Adrenal gland (tissue), 12 donors: ENCODE data around the gene SERPINA6. TPM values are rescaled to one million over a fixed set of nuclear protein-coding genes. Genes with fewer than 3 reads are reported as not detected.
"Not testable (repeated sequence)": the region's sequence is repeated elsewhere in the genome, so short reads cannot be mapped to it uniquely, and the experiment has no call there.

Experiments
- DNase-seq, 7 donors: peaks; one replicate each; pipeline ENCODE4 v3.0.0-alpha.2; 2019 to 2020
- H3K27ac ChIP-seq, 5 donors: fragments of 200-600 bp; sonication (generic) in 4 of 5; 1 replicate in 3 of 5; 2 replicates in 2 of 5; pipeline versions ENCODE4 v1.5.1 to v1.8.0; 2016 to 2020; ENCODE audit warnings: mild to moderate bottlenecking in 1 of 5
- H3K27me3 ChIP-seq: fragments of 200-600 bp; 2 replicates; pipeline ENCODE4 v1.8.0; 2021
- H3K36me3 ChIP-seq, 2 donors: fragments of 200-600 bp; replicated peaks in 1 of 2; 1 replicate in 1 of 2; 2 replicates in 1 of 2; pipeline versions ENCODE4 v1.5.1 to v1.8.0; 2018 to 2022
- H3K4me1 ChIP-seq, 2 donors: fragments of 200-600 bp; replicated peaks in 1 of 2; 1 replicate in 1 of 2; 2 replicates in 1 of 2; pipeline versions ENCODE4 v1.5.1 to v1.8.0; 2018 to 2021
- H3K4me3 ChIP-seq, 4 donors: fragments of 200-600 bp; sonication (generic) in 3 of 4; one replicate each; pipeline ENCODE4 v1.5.1; 2016 to 2018
- H3K9me3 ChIP-seq, 3 donors: fragments of 200-600 bp; sonication (generic) in 1 of 3; replicated peaks in 1 of 3; 1 replicate in 2 of 3; 2 replicates in 1 of 3; pipeline versions ENCODE4 v1.5.1 to v1.8.0; 2016 to 2021
- CTCF ChIP-seq, 6 experiments: fragments of 450-650 bp in 4 of 6; fragments of 200-600 bp in 2 of 6; sonication (generic) in 1 of 6; IDR thresholded peaks; 1 replicate in 5 of 6; 2 replicates in 1 of 6; pipeline versions ENCODE4 v1.5.1 to v1.8.0; 2016 to 2021; ENCODE audit warnings: antibody characterized with exemption in 6 of 6, mild to moderate bottlenecking in 2 of 6, moderate library complexity in 1 of 6
- POLR2A ChIP-seq, 2 donors: fragments of 450-650 bp; IDR thresholded peaks; one replicate each; pipeline ENCODE4 v1.6.1; 2017; ENCODE audit warnings: antibody characterized with exemption in 2 of 2, mild to moderate bottlenecking in 2 of 2, moderate library complexity in 1 of 2
- WGBS, 4 donors: extraction: QIAGEN DNeasy Blood & Tissue Kit in 2 of 4; methylation state at CpG; one replicate each; pipeline versions ENCODE4 v1.1.5 to v1.1.7; 2013 to 2017; 5-methylcytosine and 5-hydroxymethylcytosine counted together
- intact Hi-C, 2 donors: fragments of 100-400 bp; cut with DNase I; formaldehyde crosslinking; loops; one replicate each; pipeline versions ENCODE4 v1.14.1 to v1.15.0; 2022 to 2023
- polyA plus RNA-seq, 3 donors: library from polyadenylated mRNA; stranded (reverse); fragments of 200-250 nt in 2 of 3; fragments of 350-450 nt in 1 of 3; fragmentation: Illumina TruSeq in 1 of 3; extraction: RNeasy Lipid Tissue Mini Kit (QIAGEN cat#74804) in 1 of 3; gene quantifications; one replicate each; pipeline ENCODE4 v1.2.3, GENCODE V29; 2013 to 2014
- total RNA-seq, 9 donors: library from RNA; depleted of rRNA in 4 of 9; stranded (reverse); fragments of >200 nt in 4 of 9; fragments of 120-200 nt in 1 of 9; fragmentation: NEBNext Ultra II Directional in 1 of 9; extraction: Animal tissue kit (Norgen Biotek cat#: 25700) in 1 of 9; gene quantifications; one replicate each; pipeline versions ENCODE4 v1.1.0 to v1.2.4, GENCODE V29; 2013 to 2023
- donor health status: healthy with polysubstance abuse.
- donor health status: Bipolar disorder and iron deficiency.
- donor health status: DM: yes; HTN: yes; CAD: no.
- donor health status: DM: no; HTN: no; CAD: no.
- donor health status: DM: no; HTN: no; CAD: no.
- donor health status: DM: yes; HTN: yes; CAD: no.

The SERPINA6 gene
- total and polyA plus RNA-seq, 12 donors = 0.09 TPM; not detected in 11

GRCh38 chr14:94284221-94284620, 38.9 kb downstream of the SERPINA6 start:
- Histone ChIP-seq H3K9me3 (no peaks in the 10 kb centered on the region), H3K4me3 (no peak overlapping the region), H3K27ac (no peak overlapping the region), H3K36me3 (no peaks in the 10 kb centered on the region), H3K27me3 (no peaks in the 10 kb centered on the region), H3K4me1 (no peaks in the 10 kb centered on the region)
- intact Hi-C loops = no loop called here
- TF ChIP-seq POLR2A (IDR thresholded peaks at IDR 0.05) (no peak), CTCF (IDR thresholded peaks at IDR 0.05) (no peak)
- 71 to 90% (median 75%) methylated on average over 2 of the region's 2 CpGs for WGBS, 4 donors
- DNase-seq = no peak

DNA sequence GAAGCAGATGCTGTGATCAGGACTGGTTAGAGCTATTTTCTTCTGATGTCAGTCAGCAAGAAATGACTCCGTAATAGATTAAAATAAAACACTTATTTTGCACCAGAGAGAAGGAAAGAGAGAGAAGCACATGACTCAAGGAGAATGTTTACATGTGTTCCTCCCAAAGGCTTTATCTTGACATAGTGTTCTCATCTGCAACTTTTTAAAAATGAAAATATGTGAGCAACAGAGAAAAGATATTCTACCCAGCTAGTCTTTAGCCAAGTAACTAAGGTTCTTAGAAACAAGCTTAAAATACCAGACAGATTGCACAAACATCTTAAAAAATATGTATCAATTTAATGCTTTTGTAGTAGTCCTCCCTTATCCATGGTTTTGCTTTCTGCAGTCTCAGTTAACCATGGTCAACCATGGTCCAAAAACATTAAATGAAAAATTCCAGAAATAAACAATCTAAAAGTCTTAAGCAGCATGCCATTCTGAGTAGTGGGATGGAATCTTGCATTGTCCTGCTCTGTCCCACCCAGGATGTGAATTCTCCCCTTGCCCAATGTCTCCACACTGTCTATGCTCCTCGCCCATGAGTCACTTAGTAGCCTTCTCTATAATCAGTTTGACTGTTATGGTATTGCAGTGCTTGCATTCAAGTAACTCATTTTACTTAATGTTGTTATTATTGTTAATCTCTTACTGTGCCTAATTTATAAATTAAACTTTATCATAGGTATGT, 40.0 kb downstream of the SERPINA6 start:
- no peaks in the 10 kb centered on the region for H3K4me1 ChIP-seq
- 78 to 86% (median 84%) methylated on average over 2 of the region's 2 CpGs for WGBS, 4 donors
- no peak overlapping the region for H3K27ac ChIP-seq
- no peaks in the 10 kb centered on the region for H3K27me3 ChIP-seq
- H3K36me3 ChIP-seq = no peaks in the 10 kb centered on the region
- TF ChIP-seq CTCF (IDR thresholded peaks at IDR 0.05) = no peak
- TF ChIP-seq POLR2A (IDR thresholded peaks at IDR 0.05) = no peak
- DNase-seq = no peak
- no peak overlapping the region for H3K4me3 ChIP-seq
- intact Hi-C loops = no loop called here
- H3K9me3 ChIP-seq = no peaks in the 10 kb centered on the region

DNA sequence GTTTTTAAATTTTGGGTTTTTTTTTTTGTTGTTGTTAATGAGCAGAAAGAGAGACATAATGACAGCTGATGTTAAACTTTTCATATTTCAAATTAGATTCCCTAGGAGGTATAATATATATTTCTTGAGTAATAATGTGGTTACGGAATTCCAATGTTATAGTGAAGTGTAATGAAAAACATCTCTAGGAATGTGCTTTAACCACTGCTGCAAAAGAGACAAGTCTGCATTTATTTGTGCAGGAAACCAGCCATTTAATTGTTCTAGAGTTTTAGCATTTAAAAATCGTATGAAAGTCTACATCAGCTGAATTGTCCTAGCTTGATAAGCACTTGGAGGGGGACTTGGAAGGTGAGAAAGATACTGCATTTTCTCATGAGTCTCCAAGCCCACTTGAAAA, 44.4 kb downstream of the SERPINA6 start:
- Histone ChIP-seq H3K4me3 (no peak overlapping the region), H3K9me3 (no peaks in the 10 kb centered on the region), H3K36me3 (no peaks in the 10 kb centered on the region), H3K27me3 (no peaks in the 10 kb centered on the region), H3K27ac (no peak overlapping the region), H3K4me1 (no peaks in the 10 kb centered on the region)
- no peak for DNase-seq
- 64 to 71% (median 67%) methylated on average over 2 of the region's 2 CpGs for WGBS, 4 donors
- TF ChIP-seq POLR2A (IDR thresholded peaks at IDR 0.05) = no peak
- no peak for TF ChIP-seq CTCF (IDR thresholded peaks at IDR 0.05)
- intact Hi-C loops = no loop called here

DNA sequence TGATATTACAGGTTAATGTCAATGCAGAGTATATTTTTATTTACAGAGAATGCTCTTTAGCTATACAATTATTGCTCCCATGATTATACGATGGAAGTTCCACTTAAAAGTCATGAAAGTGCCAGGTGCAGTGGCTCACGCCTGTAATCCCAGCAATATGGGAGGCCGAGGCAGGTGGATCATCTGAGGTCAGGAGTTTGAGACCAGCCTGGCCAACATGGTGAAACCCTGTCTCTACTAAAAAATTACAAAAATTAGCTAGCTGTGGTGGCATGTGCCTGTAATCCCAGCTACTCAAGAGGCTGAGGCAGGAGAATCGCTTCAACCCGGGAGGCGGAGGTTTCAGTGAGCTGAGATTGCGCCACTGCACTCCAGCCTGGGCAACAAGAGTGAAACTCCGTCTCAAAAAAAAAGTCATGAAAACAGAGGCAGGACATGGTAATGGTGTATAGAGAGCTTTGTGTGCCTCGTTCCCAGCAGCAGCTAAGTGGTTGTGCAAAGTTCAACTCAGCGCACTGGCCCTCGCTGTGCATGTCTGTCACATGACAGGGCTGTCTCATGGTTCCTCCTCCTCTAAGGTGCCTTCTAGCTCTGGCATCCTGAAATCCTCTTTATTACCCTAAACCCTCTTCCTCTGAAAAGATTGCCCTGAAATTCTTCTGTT, 46.1 kb downstream of the SERPINA6 start:
- H3K36me3 ChIP-seq, H3K4me3 ChIP-seq, H3K27me3 ChIP-seq, H3K27ac ChIP-seq, intact Hi-C loops, H3K4me1 ChIP-seq, H3K9me3 ChIP-seq, DNase-seq: not testable (repeated sequence)
- WGBS, 4 donors = 82 to 89% (median 85%) methylated on average over 11 of the region's 11 CpGs

- WGBS, 4 donors = 70 to 86% (median 82%) methylated on average over 10 of the region's 10 CpGs
- no peaks in the 10 kb centered on the region for H3K27me3 ChIP-seq
- no peak overlapping the region for H3K4me3 ChIP-seq
- no peaks in the 10 kb centered on the region for H3K36me3 ChIP-seq
- DNase-seq = no peak
- H3K4me1 ChIP-seq = no peaks in the 10 kb centered on the region
- intact Hi-C loops = no loop called here
- H3K9me3 ChIP-seq = no peaks in the 10 kb centered on the region
- H3K27ac ChIP-seq = no peak overlapping the region
- TF ChIP-seq POLR2A (IDR thresholded peaks at IDR 0.05) (no peak), CTCF (IDR thresholded peaks at IDR 0.05) (no peak)
These were observed 54.0 kb downstream of the SERPINA6 start for GRCh38 chr14:94269156-94269555.

- H3K27me3 ChIP-seq, H3K36me3 ChIP-seq, intact Hi-C loops, H3K4me1 ChIP-seq, H3K4me3 ChIP-seq, H3K9me3 ChIP-seq, DNase-seq, H3K27ac ChIP-seq: not testable (repeated sequence)
- WGBS, 4 donors = 75 to 85% (median 79%) methylated on average over 7 of the region's 7 CpGs
These were observed 54.6 kb downstream of the SERPINA6 start for GRCh38 chr14:94268582-94268981.
